ENCODE data around the gene SEC14L6.

The SEC14L6 gene

DNA sequence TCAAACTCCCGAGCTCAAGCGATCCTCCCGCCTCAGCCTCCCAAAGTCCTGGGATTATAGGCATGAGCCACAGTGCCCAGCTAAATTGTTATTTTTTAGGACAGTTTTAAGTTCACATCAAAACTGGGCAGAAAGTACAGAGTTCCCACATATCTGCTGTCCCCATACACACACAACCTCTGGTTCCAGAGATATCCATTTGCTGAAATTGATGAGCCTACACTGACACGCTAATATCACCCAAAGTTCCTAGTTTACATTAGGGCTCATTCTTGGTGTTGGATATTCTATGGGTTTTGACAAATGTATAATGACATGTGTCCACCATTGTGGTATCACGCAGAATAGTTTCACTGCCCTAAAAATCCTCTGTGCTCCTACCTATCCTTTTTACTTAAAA lies 38.3 kb downstream of the SEC14L6 start:
- TF ChIP-seq, protein P1, sequence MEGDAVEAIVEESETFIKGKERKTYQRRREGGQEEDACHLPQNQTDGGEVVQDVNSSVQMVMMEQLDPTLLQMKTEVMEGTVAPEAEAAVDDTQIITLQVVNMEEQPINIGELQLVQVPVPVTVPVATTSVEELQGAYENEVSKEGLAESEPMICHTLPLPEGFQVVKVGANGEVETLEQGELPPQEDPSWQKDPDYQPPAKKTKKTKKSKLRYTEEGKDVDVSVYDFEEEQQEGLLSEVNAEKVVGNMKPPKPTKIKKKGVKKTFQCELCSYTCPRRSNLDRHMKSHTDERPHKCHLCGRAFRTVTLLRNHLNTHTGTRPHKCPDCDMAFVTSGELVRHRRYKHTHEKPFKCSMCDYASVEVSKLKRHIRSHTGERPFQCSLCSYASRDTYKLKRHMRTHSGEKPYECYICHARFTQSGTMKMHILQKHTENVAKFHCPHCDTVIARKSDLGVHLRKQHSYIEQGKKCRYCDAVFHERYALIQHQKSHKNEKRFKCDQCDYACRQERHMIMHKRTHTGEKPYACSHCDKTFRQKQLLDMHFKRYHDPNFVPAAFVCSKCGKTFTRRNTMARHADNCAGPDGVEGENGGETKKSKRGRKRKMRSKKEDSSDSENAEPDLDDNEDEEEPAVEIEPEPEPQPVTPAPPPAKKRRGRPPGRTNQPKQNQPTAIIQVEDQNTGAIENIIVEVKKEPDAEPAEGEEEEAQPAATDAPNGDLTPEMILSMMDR (IDR thresholded peaks at IDR 0.05; ENCODE audit: low read depth, low read length, missing control alignments): no peak
- no peak overlapping the region for H3K4me3 ChIP-seq (ENCODE audit: low read depth, low read length)
- DNase-seq (ENCODE audit: low read depth): no peak

DNA sequence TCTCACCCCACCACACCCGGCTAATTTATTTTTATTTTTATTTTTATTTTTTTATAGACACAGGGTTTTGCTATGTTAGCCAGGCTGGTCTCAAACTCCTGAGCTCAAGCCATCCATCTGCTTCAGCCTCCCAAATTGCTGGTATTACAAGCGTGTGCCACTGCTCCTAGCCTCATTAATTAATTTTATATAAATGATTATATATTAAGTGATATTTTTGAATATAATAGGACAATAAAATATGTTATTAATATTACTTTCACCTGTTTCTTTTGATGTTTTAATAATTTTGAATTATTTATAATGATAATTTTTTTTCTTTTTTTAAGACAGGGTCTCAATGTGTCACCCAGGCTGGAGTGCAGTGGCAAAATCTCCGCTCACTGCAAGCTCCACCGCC lies 38.9 kb downstream of the SEC14L6 start:
- no peak overlapping the region for H3K4me3 ChIP-seq (ENCODE audit: low read depth, low read length)
- DNase-seq (ENCODE audit: low read depth): no peak
- TF ChIP-seq, protein P1 (IDR thresholded peaks at IDR 0.05; ENCODE audit: low read depth, low read length, missing control alignments): no peak

DNA sequence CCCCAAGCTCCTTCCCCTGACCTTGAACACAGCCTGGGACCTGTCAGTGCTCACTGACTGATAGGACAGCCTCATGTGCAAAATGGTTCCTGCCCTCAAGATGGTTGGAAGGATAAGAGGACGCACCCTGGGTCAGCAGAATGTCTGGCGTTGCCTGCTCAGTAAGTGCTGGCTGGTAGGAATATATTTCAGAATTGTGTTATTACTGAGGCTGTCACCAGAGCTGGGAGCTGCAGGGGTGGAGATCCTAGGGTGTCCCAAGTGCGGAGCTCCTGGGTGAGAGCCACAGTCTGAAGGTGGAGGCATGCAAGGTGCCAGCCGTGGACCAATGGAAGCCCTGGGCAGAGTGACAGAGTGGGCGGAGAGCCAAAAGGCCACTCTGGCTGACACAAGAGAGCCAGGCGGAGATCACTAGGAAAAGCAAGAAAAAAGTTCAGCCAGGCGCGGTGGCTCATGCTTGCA lies 40.0 kb downstream of the SEC14L6 start:
- TF ChIP-seq, protein P1 (IDR thresholded peaks at IDR 0.05; ENCODE audit: low read depth, low read length, missing control alignments): no peak
- no peak overlapping the region for H3K4me3 ChIP-seq (ENCODE audit: low read depth, low read length)
- no peak for DNase-seq (ENCODE audit: low read depth)

DNA sequence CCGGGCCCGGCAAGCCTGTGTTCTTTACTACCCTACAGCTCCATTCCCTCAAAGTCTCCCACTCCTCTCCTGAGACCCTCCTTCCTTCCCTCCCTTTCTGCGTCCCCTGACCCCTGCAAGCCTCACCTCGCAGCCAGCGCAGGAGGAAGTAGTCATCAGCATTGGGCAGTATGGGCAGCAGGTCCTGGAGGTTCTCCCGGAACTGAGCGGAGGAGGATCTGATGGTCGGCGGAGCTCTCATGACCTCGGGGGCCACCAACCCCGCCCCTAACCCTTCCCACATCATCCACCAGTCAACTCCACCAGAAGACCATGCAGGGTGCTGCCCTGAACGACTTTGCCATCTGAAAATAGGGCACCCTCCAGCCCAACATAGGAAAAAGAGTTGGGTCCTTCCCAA lies 43.0 kb downstream of the SEC14L6 start:
- H3K4me3 ChIP-seq (ENCODE audit: low read depth, low read length): no peak overlapping the region
- DNase-seq (ENCODE audit: low read depth): no peak
- TF ChIP-seq, protein P1 (IDR thresholded peaks at IDR 0.05; ENCODE audit: low read depth, low read length, missing control alignments): no peak

DNA sequence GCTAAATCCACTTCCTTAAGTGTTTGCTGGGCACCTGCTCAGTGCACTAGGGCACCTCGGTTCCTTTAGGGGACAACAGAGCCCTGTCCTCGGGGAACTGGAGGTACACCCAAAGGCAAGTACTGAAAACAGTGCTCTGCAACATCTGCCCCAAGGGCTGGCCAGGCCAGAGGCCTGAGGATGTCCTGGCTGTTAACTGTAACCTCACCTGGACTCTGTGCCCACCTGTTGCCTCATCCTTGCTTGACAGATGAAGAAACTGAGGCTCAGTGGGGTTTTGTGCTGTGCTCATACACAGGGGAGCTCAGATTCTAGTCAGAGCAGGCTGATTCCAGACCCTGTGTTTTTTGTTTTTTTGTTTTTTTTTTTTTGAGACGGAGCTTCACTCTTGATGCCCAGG lies 43.6 kb downstream of the SEC14L6 start:
- H3K4me3 ChIP-seq (ENCODE audit: low read depth, low read length): no peak overlapping the region
- no peak for DNase-seq (ENCODE audit: low read depth)
- TF ChIP-seq, protein P1 (IDR thresholded peaks at IDR 0.05; ENCODE audit: low read depth, low read length, missing control alignments): no peak

DNA sequence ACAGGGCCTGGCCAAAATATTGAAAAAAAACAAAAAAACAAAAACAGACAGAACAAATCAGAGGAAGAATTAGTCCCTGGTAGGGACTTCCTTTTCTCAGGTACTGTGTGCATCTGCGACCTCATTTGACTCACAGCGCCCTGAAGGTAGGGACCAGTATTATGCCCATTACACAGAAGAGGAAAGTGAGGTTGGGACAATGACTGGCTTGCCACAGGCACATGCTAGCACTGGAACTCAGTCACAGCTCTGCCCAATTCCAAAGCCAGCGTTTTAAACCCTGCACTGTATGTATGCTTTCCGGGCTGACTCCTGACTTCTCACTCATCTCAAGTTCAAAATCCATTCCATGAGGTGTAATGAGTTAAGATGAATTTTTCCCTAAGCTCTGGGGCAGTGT lies 44.4 kb downstream of the SEC14L6 start:
- no peak overlapping the region for H3K4me3 ChIP-seq (ENCODE audit: low read depth, low read length)

GRCh38 chr22:30500628-30501027 lies 45.9 kb downstream of the SEC14L6 start:
- TF ChIP-seq, protein P1 (IDR thresholded peaks at IDR 0.05; ENCODE audit: low read depth, low read length, missing control alignments): no peak
- no peak overlapping the region for H3K4me3 ChIP-seq (ENCODE audit: low read depth, low read length)
- no peak for DNase-seq (ENCODE audit: low read depth)

More for the DNA sequence above, 44.4 kb downstream of the SEC14L6 start:
- TF ChIP-seq, protein P1 (IDR thresholded peaks at IDR 0.05; ENCODE audit: low read depth, low read length, missing control alignments): no peak
- DNase-seq (ENCODE audit: low read depth): no peak
